A549 (cell line): ENCODE results near the gene ARL6IP6.

Experiments used
- CTCF ChIP-seq: fragments of >200 bp; sonication (Bioruptor Twin); formaldehyde crosslinking; IDR thresholded peaks from 3 replicates; pipeline ENCODE4 v1.5.1; 2016
- RAD21 ChIP-seq, 2 experiments: fragments of >200 bp in 1 of 2; sonication (Bioruptor Twin) in 1 of 2; formaldehyde crosslinking in 1 of 2; IDR thresholded peaks in 1 of 2; conservative IDR thresholded peaks in 1 of 2; 2 replicates in 1 of 2; 3 replicates in 1 of 2; pipeline ENCODE4 v1.6.1; 2012 to 2018; ENCODE audit warnings: inconsistent platforms in 1 of 2
- RCOR1 ChIP-seq: fragments of 150-350 bp; IDR thresholded peaks from 2 replicates; pipeline ENCODE4 v1.6.1; 2014; ENCODE audit warnings: antibody characterized with exemption, low read length, low read depth

- TF ChIP-seq CTCF = no peak
- no peak for TF ChIP-seq RAD21 (conservative IDR thresholded peaks at IDR 0.05 in 1 of 2, IDR thresholded peaks at IDR 0.05 in 1 of 2)
- TF ChIP-seq RCOR1 = no peak
Measured at GRCh38 chr2:152759290-152760072, 41.1 kb downstream of the ARL6IP6 start.
